Vein endothelial cell (primary cell): ENCODE measurements around the gene DYRK1A. TPM values are rescaled to one million over a fixed set of nuclear protein-coding genes. Genes with fewer than 3 reads are reported as not detected.

Source experiments
- total RNA-seq: library from RNA; depleted of rRNA; stranded (reverse); fragments of >200 nt; gene quantifications from 2 replicates; pipeline ENCODE4 v1.2.3, GENCODE V29; 2012

DYRK1A gene
- total RNA-seq = 73.1 and 81.7 TPM in 2 replicates

GRCh38 chr21:37366482-37367316 lies at the start of gene DYRK1A:
Gene DYRK1A (plus strand): TSS chr21:37366773. CDS start chr21:37420375, 53,602 bp downstream.

Other genes starting within 250 kb of the DYRK1A start
- 82.6 and 90.0 TPM in 2 replicates for gene VPS26C, start 99.4 kb upstream of the DYRK1A start, total RNA-seq